ENCODE measurements around the gene TNFSF13.
A peak's percentile ranks its signal among the peaks of the same experiment; 100 is the strongest.

Gene TNFSF13

GRCh38 chr17:7552621-7553051 lies 5.9 kb upstream of the TNFSF13 start:
- DNase-seq = no peak

GRCh38 chr17:7553356-7553755 lies 5.2 kb upstream of the TNFSF13 start:
- DNase-seq = no peak

- DNase-seq = no peak
Measured at GRCh38 chr17:7555320-7555948, 3.1 kb upstream of the TNFSF13 start.

GRCh38 chr17:7556627-7557026 lies 1.9 kb upstream of the TNFSF13 start:
- no peak for DNase-seq

- DNase-seq = no peak
Measured at GRCh38 chr17:7557147-7557764, 1.3 kb upstream of the TNFSF13 start.

GRCh38 chr17:7557775-7558543 lies 591 bp upstream of the TNFSF13 start:
- DNase-seq = peak; percentile 66

- no peak for DNase-seq
Measured at GRCh38 chr17:7559320-7560171, 996 bp downstream of the TNFSF13 start.

GRCh38 chr17:7560172-7561027 lies 1.9 kb downstream of the TNFSF13 start:
- no peak for DNase-seq

- peak; percentile 79 for DNase-seq
Measured at GRCh38 chr17:7561028-7561575, 2.6 kb downstream of the TNFSF13 start.

GRCh38 chr17:7561589-7562207 lies 3.1 kb downstream of the TNFSF13 start, which contains the start of gene SENP3:
TSS of gene SENP3 (plus strand) at chr17:7561919. CDS start at chr17:7563077, 1,158 bp downstream.
- DNase-seq = peak; percentile 79

GRCh38 chr17:7562208-7562605 lies 3.7 kb downstream of the TNFSF13 start:
- no peak for DNase-seq

GRCh38 chr17:7563115-7563869 lies 4.7 kb downstream of the TNFSF13 start:
- DNase-seq = no peak

- DNase-seq = no peak
Measured at GRCh38 chr17:7569571-7569970, 11.0 kb downstream of the TNFSF13 start.

- no peak for DNase-seq
Measured at GRCh38 chr17:7570351-7570750, 11.8 kb downstream of the TNFSF13 start.

GRCh38 chr17:7572338-7572587 lies 13.7 kb downstream of the TNFSF13 start:
- no peak for DNase-seq

- peak; percentile 96 for DNase-seq
Measured at GRCh38 chr17:7572588-7573323, 14.2 kb downstream of the TNFSF13 start.

GRCh38 chr17:7573324-7574080 lies 15.0 kb downstream of the TNFSF13 start:
- DNase-seq = peak; percentile 80

GRCh38 chr17:7574176-7574953 lies 15.8 kb downstream of the TNFSF13 start:
- DNase-seq = no peak
